K562 (cell line): Measurements from ENCODE around the gene NFKBIA.

Experiments used
- CSDE1 ChIP-seq, 2 experiments: fragments of 450-650 bp; IDR thresholded peaks; 2 replicates each; pipeline ENCODE4 v1.6.1; 2016; ENCODE audit warnings: mild to moderate bottlenecking in 1 of 2
- CTCF ChIP-seq, 3 experiments: IDR thresholded peaks in 2 of 3; conservative IDR thresholded peaks in 1 of 3; 2 replicates each; pipeline ENCODE4 v1.5.1; 2011 to 2012; ENCODE audit warnings: low read length in 3 of 3, mild to moderate bottlenecking in 3 of 3, control low read depth in 2 of 3, improper control_type of control experiment in 1 of 3, inconsistent platforms in 1 of 3, low read depth in 1 of 3, mixed read lengths in 1 of 3, moderate library complexity in 1 of 3; ENCODE audit not compliant: insufficient read depth in 2 of 3
- ESRRA ChIP-seq: fragments of 450-650 bp; IDR thresholded peaks from 2 replicates; pipeline ENCODE4 v1.6.1; 2014; ENCODE audit warnings: low read depth, mild to moderate bottlenecking, moderate library complexity, borderline replicate concordance
- EZH2 ChIP-seq: IDR thresholded peaks from 2 replicates; pipeline ENCODE4 v1.6.1; 2012; ENCODE audit warnings: low read depth, mild to moderate bottlenecking, inconsistent platforms, low read length, borderline replicate concordance
- ZNF124 ChIP-seq: sonication (generic); formaldehyde crosslinking; IDR thresholded peaks from 2 replicates; pipeline ENCODE4 v1.8.1; 2022; ENCODE audit warnings: missing genetic modification reagents
- ZNF699 ChIP-seq: fragments of 250-450 bp; sonication (Bioruptor Pico); IDR thresholded peaks from 2 replicates; pipeline ENCODE4 v1.8.0; 2021; ENCODE audit warnings: mild to moderate bottlenecking, moderate library complexity; ENCODE audit not compliant: insufficient replicate concordance

GRCh38 chr14:35387713-35388579 lies 16.6 kb downstream of the NFKBIA start:
- TF ChIP-seq ESRRA (no peak), EZH2 (no peak), CTCF (IDR thresholded peaks at IDR 0.05 in 2 of 3, conservative IDR thresholded peaks at IDR 0.05 in 1 of 3; ENCODE audit: insufficient read depth in 2 of 3, low read depth in 1 of 3, low read length in 3 of 3) (no peak), CSDE1 (IDR thresholded peaks at IDR 0.05) (no peak), ZNF124 (no peak), ZNF699 (no peak)
